ENCODE measurements around the gene ZGRF1. TPM values are rescaled to one million over a fixed set of nuclear protein-coding genes. Genes with fewer than 3 reads are reported as not detected.

ZGRF1 gene
- total RNA-seq, 4 donors from 2014 or later: 4.0 to 9.0 (median 4.6) TPM

Small RNAs within 50 kb of the gene (small RNA-seq; reads per million reads assigned to genes)
- gene MIR302A (0 reads per million in 4 donors), gene MIR302C (0 reads per million in 4 donors), gene MIR302D (0 reads per million in 4 donors), gene MIR367 (0 reads per million in 4 donors)

Other genes starting within 250 kb of the ZGRF1 start
- gene NEUROG2, start 120.7 kb downstream of the ZGRF1 start, total RNA-seq: not detected
- gene LARP7, start 234 bp upstream of the ZGRF1 start, total RNA-seq: 10 to 100 TPM; 21.0 to 38.1 (median 30.1) TPM

Measured in esophagus squamous epithelium (tissue), 4 donors.